ENCODE results near the gene BPI.

BPI gene

GRCh38 chr20:38267901-38268514 is 35.9 kb upstream of the BPI start:
- no peak overlapping the region for H3K4me3 ChIP-seq (ENCODE audit: low read length)
- no peak overlapping the region for H3K9ac ChIP-seq (ENCODE audit: low read length)
- H3K27me3 ChIP-seq (ENCODE audit: control insufficient read depth, insufficient read depth, low read length), result no peaks in the 10 kb centered on the region
- H3K4me1 ChIP-seq (ENCODE audit: control insufficient read depth, insufficient read depth, low read length), result peaks cover 5% of the 10 kb centered on the region
- no peaks in the 10 kb centered on the region for H3K36me3 ChIP-seq (ENCODE audit: control insufficient read depth, insufficient read depth, low read length)
- no peak overlapping the region for H3K27ac ChIP-seq (ENCODE audit: low read depth, low read length)

DNA sequence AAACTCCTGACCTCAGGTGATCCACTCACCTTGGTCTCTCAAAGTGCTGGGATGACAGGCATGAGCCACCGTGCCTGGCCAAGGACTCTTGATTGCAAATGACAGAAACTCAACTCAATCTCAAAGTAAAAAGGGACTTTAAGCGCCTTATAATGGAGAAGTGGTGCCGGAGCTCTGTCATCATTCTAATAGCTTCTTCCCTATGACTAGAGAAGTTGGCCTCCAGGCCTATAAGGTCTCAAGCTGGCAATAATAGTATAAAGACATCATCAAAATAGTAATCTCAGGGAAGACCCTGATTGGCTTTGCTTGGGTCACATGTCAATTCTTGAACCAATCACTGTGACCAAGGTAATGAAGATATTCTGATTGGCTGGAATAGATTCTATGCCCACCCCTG is 34.9 kb upstream of the BPI start:
- Histone ChIP-seq H3K4me3 (ENCODE audit: low read length) (no peak overlapping the region), H3K9ac (ENCODE audit: low read length) (no peak overlapping the region), H3K36me3 (ENCODE audit: control insufficient read depth, insufficient read depth, low read length) (no peaks in the 10 kb centered on the region), H3K27me3 (ENCODE audit: control insufficient read depth, insufficient read depth, low read length) (no peaks in the 10 kb centered on the region), H3K27ac (ENCODE audit: low read depth, low read length) (no peak overlapping the region), H3K4me1 (ENCODE audit: control insufficient read depth, insufficient read depth, low read length) (peaks cover 5% of the 10 kb centered on the region)

GRCh38 chr20:38269715-38270114 is 34.2 kb upstream of the BPI start:
- no peaks in the 10 kb centered on the region for H3K27me3 ChIP-seq (ENCODE audit: control insufficient read depth, insufficient read depth, low read length)
- peaks cover 5% of the 10 kb centered on the region for H3K4me1 ChIP-seq (ENCODE audit: control insufficient read depth, insufficient read depth, low read length)
- H3K36me3 ChIP-seq (ENCODE audit: control insufficient read depth, insufficient read depth, low read length), result no peaks in the 10 kb centered on the region
- no peak overlapping the region for H3K4me3 ChIP-seq (ENCODE audit: low read length)
- no peak overlapping the region for H3K27ac ChIP-seq (ENCODE audit: low read depth, low read length)
- no peak overlapping the region for H3K9ac ChIP-seq (ENCODE audit: low read length)

GRCh38 chr20:38270869-38271605 is 32.9 kb upstream of the BPI start:
- Histone ChIP-seq H3K36me3 (ENCODE audit: control insufficient read depth, insufficient read depth, low read length) (no peaks in the 10 kb centered on the region), H3K27ac (ENCODE audit: low read depth, low read length) (no peak overlapping the region), H3K9ac (ENCODE audit: low read length) (no peak overlapping the region), H3K4me3 (ENCODE audit: low read length) (no peak overlapping the region), H3K27me3 (ENCODE audit: control insufficient read depth, insufficient read depth, low read length) (no peaks in the 10 kb centered on the region), H3K4me1 (ENCODE audit: control insufficient read depth, insufficient read depth, low read length) (peaks cover 5% of the 10 kb centered on the region)

- H3K9ac ChIP-seq (ENCODE audit: low read length), result no peak overlapping the region
- H3K27me3 ChIP-seq (ENCODE audit: control insufficient read depth, insufficient read depth, low read length), result no peaks in the 10 kb centered on the region
- no peak overlapping the region for H3K4me3 ChIP-seq (ENCODE audit: low read length)
- H3K27ac ChIP-seq (ENCODE audit: low read depth, low read length), result no peak overlapping the region
- peaks cover 5% of the 10 kb centered on the region for H3K4me1 ChIP-seq (ENCODE audit: control insufficient read depth, insufficient read depth, low read length)
- no peaks in the 10 kb centered on the region for H3K36me3 ChIP-seq (ENCODE audit: control insufficient read depth, insufficient read depth, low read length)
These were observed 32.3 kb upstream of the BPI start for GRCh38 chr20:38271608-38272120.

DNA sequence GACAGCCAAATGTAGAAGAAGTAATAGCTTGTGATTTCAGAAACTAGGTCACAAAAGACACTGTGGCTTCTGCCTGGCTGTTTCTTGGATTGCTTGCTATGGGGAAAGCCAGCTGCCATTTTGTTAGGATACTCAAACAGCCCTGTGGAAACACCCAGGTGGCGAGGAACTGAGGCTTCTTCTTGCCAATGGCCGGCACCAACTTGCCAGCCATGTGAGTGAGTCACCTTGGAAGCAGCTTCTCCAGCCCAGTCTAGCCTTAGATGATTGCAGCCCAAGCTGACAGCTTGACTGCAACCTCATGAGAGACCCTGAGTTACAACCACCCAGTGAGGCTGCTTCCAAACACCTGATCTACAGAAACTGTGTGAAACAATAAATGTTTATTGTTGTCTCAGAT is 31.6 kb upstream of the BPI start:
- Histone ChIP-seq H3K4me1 (ENCODE audit: control insufficient read depth, insufficient read depth, low read length) (peaks cover 5% of the 10 kb centered on the region), H3K27me3 (ENCODE audit: control insufficient read depth, insufficient read depth, low read length) (no peaks in the 10 kb centered on the region), H3K9ac (ENCODE audit: low read length) (no peak overlapping the region), H3K36me3 (ENCODE audit: control insufficient read depth, insufficient read depth, low read length) (no peaks in the 10 kb centered on the region), H3K4me3 (ENCODE audit: low read length) (no peak overlapping the region), H3K27ac (ENCODE audit: low read depth, low read length) (no peak overlapping the region)

GRCh38 chr20:38272961-38273360 is 31.0 kb upstream of the BPI start:
- Histone ChIP-seq H3K27me3 (ENCODE audit: control insufficient read depth, insufficient read depth, low read length) (no peaks in the 10 kb centered on the region), H3K9ac (ENCODE audit: low read length) (no peak overlapping the region), H3K4me1 (ENCODE audit: control insufficient read depth, insufficient read depth, low read length) (peaks cover 5% of the 10 kb centered on the region), H3K4me3 (ENCODE audit: low read length) (no peak overlapping the region), H3K27ac (ENCODE audit: low read depth, low read length) (no peak overlapping the region), H3K36me3 (ENCODE audit: control insufficient read depth, insufficient read depth, low read length) (no peaks in the 10 kb centered on the region)

GRCh38 chr20:38275815-38276550 is 28.0 kb upstream of the BPI start:
- H3K9ac ChIP-seq (ENCODE audit: low read length), result no peak overlapping the region
- H3K27ac ChIP-seq (ENCODE audit: low read depth, low read length), result no peak overlapping the region
- H3K36me3 ChIP-seq (ENCODE audit: control insufficient read depth, insufficient read depth, low read length), result no peaks in the 10 kb centered on the region
- no peaks in the 10 kb centered on the region for H3K27me3 ChIP-seq (ENCODE audit: control insufficient read depth, insufficient read depth, low read length)
- peaks cover under 1% of the 10 kb centered on the region for H3K4me1 ChIP-seq (ENCODE audit: control insufficient read depth, insufficient read depth, low read length)
- H3K4me3 ChIP-seq (ENCODE audit: low read length), result no peak overlapping the region

GRCh38 chr20:38277285-38277684 is 26.7 kb upstream of the BPI start:
- H3K4me1 ChIP-seq (ENCODE audit: control insufficient read depth, insufficient read depth, low read length), result no peaks in the 10 kb centered on the region
- no peaks in the 10 kb centered on the region for H3K27me3 ChIP-seq (ENCODE audit: control insufficient read depth, insufficient read depth, low read length)
- H3K4me3 ChIP-seq (ENCODE audit: low read length), result no peak overlapping the region
- no peak overlapping the region for H3K9ac ChIP-seq (ENCODE audit: low read length)
- H3K36me3 ChIP-seq (ENCODE audit: control insufficient read depth, insufficient read depth, low read length), result no peaks in the 10 kb centered on the region
- H3K27ac ChIP-seq (ENCODE audit: low read depth, low read length), result no peak overlapping the region

DNA sequence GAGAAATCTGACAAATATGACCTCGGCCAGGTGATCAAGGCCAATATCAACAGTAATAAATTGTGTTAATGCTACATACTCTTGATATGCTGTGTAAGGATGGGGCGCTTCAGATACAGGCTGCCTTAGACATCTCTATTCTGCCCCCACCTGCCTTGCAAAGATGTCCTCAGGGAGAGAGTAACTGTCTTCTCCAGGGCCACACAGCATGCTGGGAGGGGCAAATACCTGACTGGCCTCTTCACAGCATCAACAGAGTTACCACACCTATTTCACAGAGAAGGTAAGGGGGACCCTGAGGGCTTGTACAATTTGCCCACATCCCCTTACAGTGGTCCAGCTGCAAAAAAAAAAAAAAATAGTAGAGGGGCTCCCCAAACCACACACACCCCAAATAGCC is 26.3 kb upstream of the BPI start:
- Histone ChIP-seq H3K9ac (ENCODE audit: low read length) (no peak overlapping the region), H3K27ac (ENCODE audit: low read depth, low read length) (no peak overlapping the region)

DNA sequence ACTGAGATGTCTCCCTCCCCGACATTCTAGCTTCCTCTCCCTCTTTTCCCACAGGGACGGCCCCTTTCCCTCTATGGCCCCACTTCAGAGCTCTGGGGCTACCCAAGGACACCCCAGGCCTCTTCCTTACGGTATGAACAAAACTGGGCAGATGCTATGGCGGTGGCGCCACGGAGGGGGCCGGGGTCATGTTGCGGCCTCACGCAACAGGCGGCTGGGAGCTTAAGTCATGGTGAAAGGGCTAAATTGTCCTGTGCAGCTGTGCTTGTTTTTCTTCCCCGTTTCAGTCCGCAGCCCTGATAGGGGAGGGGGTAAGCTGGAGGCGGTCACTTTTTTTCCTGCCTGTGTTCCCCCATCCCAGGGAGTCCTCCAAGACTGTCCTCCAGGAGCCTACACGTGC is 25.8 kb upstream of the BPI start:
- H3K9ac ChIP-seq (ENCODE audit: low read length), result no peak overlapping the region
- no peak overlapping the region for H3K27ac ChIP-seq (ENCODE audit: low read depth, low read length)
- H3K4me3 ChIP-seq (ENCODE audit: low read length), result no peak overlapping the region
- no peaks in the 10 kb centered on the region for H3K4me1 ChIP-seq (ENCODE audit: control insufficient read depth, insufficient read depth, low read length)
- H3K27me3 ChIP-seq (ENCODE audit: control insufficient read depth, insufficient read depth, low read length), result no peaks in the 10 kb centered on the region
- H3K36me3 ChIP-seq (ENCODE audit: control insufficient read depth, insufficient read depth, low read length), result no peaks in the 10 kb centered on the region

More for the DNA sequence above, 26.3 kb upstream of the BPI start:
- Histone ChIP-seq H3K4me3 (ENCODE audit: low read length) (no peak overlapping the region), H3K36me3 (ENCODE audit: control insufficient read depth, insufficient read depth, low read length) (no peaks in the 10 kb centered on the region), H3K4me1 (ENCODE audit: control insufficient read depth, insufficient read depth, low read length) (no peaks in the 10 kb centered on the region), H3K27me3 (ENCODE audit: control insufficient read depth, insufficient read depth, low read length) (no peaks in the 10 kb centered on the region)

GRCh38 chr20:38278763-38279162 is 25.2 kb upstream of the BPI start:
- Histone ChIP-seq H3K27me3 (ENCODE audit: control insufficient read depth, insufficient read depth, low read length) (no peaks in the 10 kb centered on the region), H3K36me3 (ENCODE audit: control insufficient read depth, insufficient read depth, low read length) (no peaks in the 10 kb centered on the region), H3K27ac (ENCODE audit: low read depth, low read length) (no peak overlapping the region), H3K9ac (ENCODE audit: low read length) (no peak overlapping the region), H3K4me3 (ENCODE audit: low read length) (no peak overlapping the region), H3K4me1 (ENCODE audit: control insufficient read depth, insufficient read depth, low read length) (no peaks in the 10 kb centered on the region)
